GM12892 (cell line): ENCODE results near the gene PIAS1.

ENCODE experiments used
- POLR2A ChIP-seq: IDR thresholded peaks from 2 replicates; pipeline ENCODE4 v1.6.1; 2011; ENCODE audit warnings: low read depth, low read length, control low read depth
- POLR2AphosphoS5 ChIP-seq: IDR thresholded peaks from 2 replicates; pipeline ENCODE4 v1.6.1; 2011; ENCODE audit warnings: low read depth, low read length, control low read depth
- TAF1 ChIP-seq: IDR thresholded peaks from 2 replicates; pipeline ENCODE4 v1.6.1; 2011; ENCODE audit warnings: low read depth, mild to moderate bottlenecking, control low read depth, low read length, borderline replicate concordance

- TF ChIP-seq POLR2A (no peak), TAF1 (no peak), POLR2AphosphoS5 (no peak)
These were observed 24.2 kb downstream of the PIAS1 start for GRCh38 chr15:68078365-68078764.
